Calu3 (cell line): ENCODE results near the gene LMX1A. TPM values are rescaled to one million over a fixed set of nuclear protein-coding genes. Genes with fewer than 3 reads are reported as not detected.

Experiments used
- BruUV-seq: library from RNA; stranded (reverse); fragments of 400-500 nt; replicated peaks from 2 replicates; lab custom pipeline; 2021; lab: Mats Ljungman, UMichigan
- CTCF ChIA-PET: fragments of 300-600 bp; sonication (Branson Sonifier 250); formaldehyde crosslinking; loops from one replicate; lab custom pipeline; 2022; ENCODE audit warnings: antibody characterized with exemption; lab: Charles Lee
- DNase-seq: peaks from one replicate; pipeline ENCODE4 v3.0.0; 2022
- H3K27ac Mint-ChIP-seq: one replicate; pipeline ENCODE4 v1.8.0; 2022; ENCODE audit warnings: mixed read lengths; ENCODE audit not compliant: unreplicated experiment
- H3K27me3 Mint-ChIP-seq: one replicate; pipeline ENCODE4 v1.8.0; 2022; ENCODE audit warnings: mixed read lengths; ENCODE audit not compliant: unreplicated experiment
- H3K36me3 Mint-ChIP-seq: one replicate; pipeline ENCODE4 v1.8.0; 2022; ENCODE audit warnings: mild to moderate bottlenecking, moderate library complexity, mixed read lengths; ENCODE audit not compliant: insufficient read depth, unreplicated experiment
- H3K4me1 Mint-ChIP-seq: one replicate; pipeline ENCODE4 v1.8.0; 2022; ENCODE audit warnings: mild to moderate bottlenecking, low read depth, mixed read lengths; ENCODE audit not compliant: unreplicated experiment
- H3K4me3 Mint-ChIP-seq: one replicate; pipeline ENCODE4 v1.8.0; 2022; ENCODE audit warnings: mild to moderate bottlenecking, low read depth, moderate library complexity, mixed read lengths; ENCODE audit not compliant: unreplicated experiment
- H3K9me3 Mint-ChIP-seq: one replicate; pipeline ENCODE4 v1.8.0; 2022; ENCODE audit warnings: low read depth, mixed read lengths; ENCODE audit not compliant: unreplicated experiment
- intact Hi-C: fragments of 100-400 bp; cut with micrococcal nuclease; formaldehyde crosslinking; loops from one replicate; pipeline ENCODE4 v1.10.0; 2022; ENCODE audit not compliant: unreplicated experiment
- total RNA-seq: library from RNA; stranded (reverse); gene quantifications from 2 replicates; pipeline ENCODE4 v1.2.3, GENCODE V29; 2022
- TF ChIP-seq, protein P1 (sequence below): fragments of 200-600 bp; IDR thresholded peaks from one replicate; pipeline ENCODE4 v1.8.0; 2022; ENCODE audit warnings: antibody characterized with exemption; ENCODE audit not compliant: unreplicated experiment

Gene LMX1A
- total RNA-seq, 1 experiment from 2014 or later = not detected

DNA sequence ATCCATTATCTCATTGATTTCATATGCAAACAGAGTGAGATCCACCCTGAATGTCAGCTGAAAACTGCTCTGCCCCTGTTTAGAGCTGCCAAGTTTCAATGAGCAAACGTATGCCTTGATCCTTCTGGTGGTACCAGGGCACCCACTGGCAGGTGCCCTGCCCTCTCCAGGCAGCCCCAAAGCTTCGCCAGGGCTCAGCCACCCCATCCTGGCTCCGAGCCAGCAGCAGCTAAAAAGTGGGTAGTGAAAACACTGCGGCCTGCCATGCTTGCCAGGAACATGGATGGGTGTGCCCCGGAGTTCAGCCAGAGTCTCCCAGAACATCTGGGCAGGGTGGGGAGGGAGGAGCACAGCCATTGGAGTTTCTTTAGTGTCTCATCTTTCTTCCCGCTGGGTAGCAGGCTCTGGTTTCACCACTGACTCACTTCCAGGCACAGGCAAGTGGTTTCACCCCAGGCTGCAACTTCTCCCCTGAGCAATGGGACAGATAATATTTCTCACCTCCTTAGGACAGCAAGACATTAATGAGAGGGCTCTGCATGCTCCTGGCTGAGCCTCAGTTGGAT, 8.1 kb upstream of the LMX1A start:
- TF ChIP-seq, protein P1, sequence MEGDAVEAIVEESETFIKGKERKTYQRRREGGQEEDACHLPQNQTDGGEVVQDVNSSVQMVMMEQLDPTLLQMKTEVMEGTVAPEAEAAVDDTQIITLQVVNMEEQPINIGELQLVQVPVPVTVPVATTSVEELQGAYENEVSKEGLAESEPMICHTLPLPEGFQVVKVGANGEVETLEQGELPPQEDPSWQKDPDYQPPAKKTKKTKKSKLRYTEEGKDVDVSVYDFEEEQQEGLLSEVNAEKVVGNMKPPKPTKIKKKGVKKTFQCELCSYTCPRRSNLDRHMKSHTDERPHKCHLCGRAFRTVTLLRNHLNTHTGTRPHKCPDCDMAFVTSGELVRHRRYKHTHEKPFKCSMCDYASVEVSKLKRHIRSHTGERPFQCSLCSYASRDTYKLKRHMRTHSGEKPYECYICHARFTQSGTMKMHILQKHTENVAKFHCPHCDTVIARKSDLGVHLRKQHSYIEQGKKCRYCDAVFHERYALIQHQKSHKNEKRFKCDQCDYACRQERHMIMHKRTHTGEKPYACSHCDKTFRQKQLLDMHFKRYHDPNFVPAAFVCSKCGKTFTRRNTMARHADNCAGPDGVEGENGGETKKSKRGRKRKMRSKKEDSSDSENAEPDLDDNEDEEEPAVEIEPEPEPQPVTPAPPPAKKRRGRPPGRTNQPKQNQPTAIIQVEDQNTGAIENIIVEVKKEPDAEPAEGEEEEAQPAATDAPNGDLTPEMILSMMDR = no peak
- H3K27ac Mint-ChIP-seq = no peak overlapping the region
- intact Hi-C loops = no loop called here
- DNase-seq = peak; percentile 27
- H3K4me1 Mint-ChIP-seq = no peaks in the 10 kb centered on the region
- BruUV-seq = no TSS peak
- H3K4me3 Mint-ChIP-seq = no peak overlapping the region
- peaks cover 79% of the 10 kb centered on the region for H3K27me3 Mint-ChIP-seq
- no peaks in the 10 kb centered on the region for H3K9me3 Mint-ChIP-seq
- CTCF ChIA-PET = interaction anchor here (0.5 kb wide), 1 partner anchor 218 kb away, joined by 3 read pairs; no protein-coding TSS in a partner anchor
- H3K36me3 Mint-ChIP-seq = no peaks in the 10 kb centered on the region

DNA sequence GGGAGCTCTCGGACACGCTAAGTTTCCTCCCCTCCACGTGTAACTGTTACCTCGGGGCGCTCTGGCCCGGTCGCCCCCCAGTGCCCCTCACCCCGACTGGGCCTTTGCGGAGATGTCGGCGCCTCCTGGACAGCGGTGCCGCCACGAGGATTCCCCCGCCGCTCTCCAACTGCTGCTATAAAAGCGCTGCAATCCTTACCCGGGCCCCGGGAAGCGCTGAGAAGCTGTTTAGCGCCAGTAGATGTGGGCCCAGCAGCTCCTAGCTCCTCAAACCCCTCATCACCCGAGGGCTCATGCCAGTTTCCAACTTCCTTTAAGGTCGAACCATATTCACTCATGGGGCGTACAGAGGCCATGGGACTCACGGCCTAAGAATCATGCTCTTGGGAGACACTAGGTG, 361 bp upstream of the LMX1A start:
- no peak overlapping the region for H3K27ac Mint-ChIP-seq
- BruUV-seq = no TSS peak
- no peaks in the 10 kb centered on the region for H3K36me3 Mint-ChIP-seq
- H3K27me3 Mint-ChIP-seq = peaks cover 90% of the 10 kb centered on the region
- no peaks in the 10 kb centered on the region for H3K4me1 Mint-ChIP-seq
- peaks cover 5% of the 10 kb centered on the region for H3K9me3 Mint-ChIP-seq
- no peak for DNase-seq
- TF ChIP-seq, protein P1 = no peak
- no peak overlapping the region for H3K4me3 Mint-ChIP-seq
- CTCF ChIA-PET = no interaction called here
- intact Hi-C loops = no loop called here

DNA sequence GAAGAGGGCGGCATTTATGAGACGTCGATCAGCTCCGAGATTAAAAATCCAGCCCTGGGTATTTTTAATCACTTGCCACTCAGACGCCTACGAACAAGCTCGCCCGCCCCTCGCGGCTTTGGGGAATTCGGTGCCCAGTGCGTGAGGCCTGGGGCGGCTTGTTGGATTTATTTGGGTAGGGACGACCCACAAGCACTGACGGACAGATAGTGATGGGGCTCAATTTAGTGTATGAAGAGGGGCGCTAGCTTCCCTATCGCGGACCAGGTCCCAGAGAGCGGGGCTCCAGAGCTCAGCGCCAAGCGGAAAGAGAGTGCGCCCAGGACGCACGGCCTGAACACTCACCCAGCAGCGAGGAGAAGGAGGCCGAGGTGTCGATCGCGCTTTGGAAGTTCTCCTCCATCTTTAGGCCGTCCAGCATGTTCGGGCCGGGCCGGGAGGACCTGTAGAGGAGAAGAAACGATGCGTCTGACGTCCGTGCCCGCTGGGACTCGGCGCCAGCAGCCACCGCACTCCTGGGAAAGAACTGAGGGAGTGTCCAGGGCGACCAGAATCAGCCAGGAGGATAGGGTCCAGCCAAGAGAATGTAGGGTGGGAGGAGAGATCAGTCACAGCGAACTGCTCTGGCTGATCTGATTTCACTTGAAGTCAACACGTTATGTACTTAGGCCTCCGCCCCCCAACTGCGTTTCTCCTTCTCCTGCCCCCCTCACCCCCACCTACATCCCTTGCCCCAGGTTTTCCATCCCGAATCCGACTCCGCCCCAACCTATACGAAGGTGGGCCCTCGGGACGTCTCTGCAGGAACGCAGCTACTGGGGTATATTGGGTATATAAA, 1.2 kb downstream of the LMX1A start:
- intact Hi-C loops = no loop called here
- CTCF ChIA-PET = interaction anchor here (0.5 kb wide), 1 partner anchor 62 kb away, joined by 3 read pairs; no protein-coding TSS in a partner anchor

DNA sequence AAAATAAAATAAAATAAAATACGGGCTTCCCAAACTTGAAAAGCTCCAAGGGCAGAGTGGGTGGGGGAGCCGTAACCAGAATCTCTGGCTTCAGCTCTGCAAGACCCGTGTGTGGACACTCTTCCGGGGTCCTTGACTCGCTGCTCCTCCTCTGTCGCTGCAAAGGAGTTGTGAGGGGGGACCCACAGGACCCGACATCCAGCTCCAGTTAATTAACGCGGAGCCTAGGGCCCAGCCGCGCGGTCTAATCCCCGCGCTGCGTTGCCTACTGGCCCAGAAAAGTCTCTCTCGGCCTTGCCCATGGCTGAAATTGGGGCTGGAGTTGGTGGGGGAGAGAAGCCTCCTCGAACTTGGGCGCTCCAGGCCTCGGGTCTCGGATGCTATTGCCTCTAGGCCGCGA, 1.8 kb downstream of the LMX1A start:
- H3K27ac Mint-ChIP-seq = no peak overlapping the region
- TF ChIP-seq, protein P1 = no peak
- H3K4me1 Mint-ChIP-seq = no peaks in the 10 kb centered on the region
- H3K4me3 Mint-ChIP-seq = no peak overlapping the region
- peaks cover 5% of the 10 kb centered on the region for H3K9me3 Mint-ChIP-seq
- intact Hi-C loops = no loop called here
- DNase-seq = no peak
- BruUV-seq = no TSS peak
- CTCF ChIA-PET = no interaction called here
- peaks cover 90% of the 10 kb centered on the region for H3K27me3 Mint-ChIP-seq
- no peaks in the 10 kb centered on the region for H3K36me3 Mint-ChIP-seq

More for the DNA sequence above, 1.2 kb downstream of the LMX1A start:
- Mint-ChIP-seq H3K9me3 (peaks cover 5% of the 10 kb centered on the region), H3K27me3 (peaks cover 90% of the 10 kb centered on the region), H3K36me3 (no peaks in the 10 kb centered on the region), H3K4me3 (no peak overlapping the region), H3K27ac (no peak overlapping the region), H3K4me1 (no peaks in the 10 kb centered on the region)
- no TSS peak for BruUV-seq
- TF ChIP-seq, protein P1 = no peak
- DNase-seq = no peak
